CD4-positive, alpha-beta T cell (primary cell): ENCODE results near the gene HAPLN1. TPM values are rescaled to one million over a fixed set of nuclear protein-coding genes. Genes with fewer than 3 reads are reported as not detected.
"Not testable (repeated sequence)": the region's sequence is repeated elsewhere in the genome, so short reads cannot be mapped to it uniquely, and the experiment has no call there.

Experiments used
- ATAC-seq: fragments of 200-7000 bp; cut with Tn5 transposase; one replicate; pipeline ENCODE4 v1.10.0; 2022; ENCODE audit warnings: mild to moderate bottlenecking; ENCODE audit not compliant: poor library complexity
- CTCF ChIA-PET: fragments of 350-600 bp; sonication (Branson Sonifier 250); formaldehyde crosslinking; loops from one replicate; lab custom pipeline; 2021; ENCODE audit warnings: antibody characterized with exemption, inconsistent platforms; lab: Charles Lee
- POLR2A ChIA-PET: fragments of 350-600 bp; sonication (Branson Sonifier 250); formaldehyde crosslinking; loops from one replicate; lab custom pipeline; 2021; ENCODE audit warnings: antibody characterized with exemption, inconsistent platforms; lab: Charles Lee
- DNase-seq, 14 experiments: peaks; one replicate each; pipeline ENCODE4 v3.0.0-alpha.2; 2013 to 2020; ENCODE audit warnings: mixed read lengths in 2 of 14
- H3K27ac ChIP-seq, 2 donors: one replicate each; pipeline versions ENCODE4 v1.5.1 to v1.7.0; 2013; ENCODE audit warnings: low read length in 2 of 2, low read depth in 1 of 2, mild to moderate bottlenecking in 1 of 2
- H3K27me3 ChIP-seq, 2 experiments: 1 replicate in 1 of 2; 2 replicates in 1 of 2; pipeline versions ENCODE4 v1.6.1 to v1.7.0; 2013; ENCODE audit warnings: low read length in 2 of 2, control low read depth in 1 of 2, mild to moderate bottlenecking in 1 of 2, moderate library complexity in 1 of 2; ENCODE audit not compliant: insufficient read depth in 2 of 2, control insufficient read depth in 1 of 2
- H3K36me3 ChIP-seq: one replicate; pipeline ENCODE4 v1.6.1; 2013; ENCODE audit warnings: low read length, control low read depth; ENCODE audit not compliant: insufficient read depth
- H3K4me1 ChIP-seq: one replicate; pipeline ENCODE4 v1.6.1; 2013; ENCODE audit warnings: low read length, control low read depth; ENCODE audit not compliant: insufficient read depth
- H3K4me3 ChIP-seq: one replicate; pipeline ENCODE4 v1.5.1; 2013; ENCODE audit warnings: mild to moderate bottlenecking, low read length, moderate library complexity
- H3K9me3 ChIP-seq, 2 experiments: 1 replicate in 1 of 2; 2 replicates in 1 of 2; pipeline versions ENCODE4 v1.6.1 to v1.7.0; 2013; ENCODE audit warnings: low read length in 2 of 2, mild to moderate bottlenecking in 2 of 2, control low read depth in 1 of 2, moderate library complexity in 1 of 2; ENCODE audit not compliant: control insufficient read depth in 1 of 2, insufficient read depth in 1 of 2
- H3K27ac Mint-ChIP-seq: one replicate; pipeline ENCODE4 v1.8.0; 2020; ENCODE audit warnings: mixed read lengths
- H3K27me3 Mint-ChIP-seq: one replicate; pipeline ENCODE4 v1.8.0; 2021; ENCODE audit warnings: mixed read lengths
- H3K36me3 Mint-ChIP-seq: one replicate; pipeline ENCODE4 v1.8.0; 2021; ENCODE audit warnings: low read depth, mixed read lengths
- H3K4me1 Mint-ChIP-seq: one replicate; pipeline ENCODE4 v1.8.0; 2021; ENCODE audit warnings: low read depth, mixed read lengths
- H3K4me3 Mint-ChIP-seq: one replicate; pipeline ENCODE4 v1.8.0; 2020; ENCODE audit warnings: mild to moderate bottlenecking, mixed read lengths
- H3K9me3 Mint-ChIP-seq: one replicate; pipeline ENCODE4 v1.8.0; 2020; ENCODE audit warnings: mixed read lengths
- CTCF ChIP-seq: fragments of 200-600 bp; IDR thresholded peaks from one replicate; pipeline ENCODE4 v1.8.0; 2022; ENCODE audit warnings: antibody characterized with exemption, mild to moderate bottlenecking
- intact Hi-C, 2 experiments: fragments of 100-400 bp; cut with DNase I in 1 of 2; cut with micrococcal nuclease in 1 of 2; formaldehyde crosslinking; loops; one replicate each; pipeline versions ENCODE4 v1.15.1 to v1.9.0; 2023 to 2025; cut with DNase I, micrococcal nuclease
- total RNA-seq, 174 experiments: library from RNA in 2 of 174; stranded (reverse) in 2 of 174; gene quantifications; one replicate each; pipeline ENCODE4 v1.2.3 and lab custom pipeline; 2021 to 2026

The HAPLN1 gene
- total RNA-seq, 2 experiments from 2014 or later: not detected

GRCh38 chr5:83742089-83742488, 21.4 kb upstream of the HAPLN1 start:
- Histone ChIP-seq H3K27ac (no peak overlapping the region), H3K4me1 (no peaks in the 10 kb centered on the region), H3K9me3 (peaks cover 0 to 7% of the 10 kb centered on the region in 2 experiments), H3K4me3 (no peak overlapping the region), H3K27me3 (no peaks in the 10 kb centered on the region), H3K36me3 (no peaks in the 10 kb centered on the region)
- ChIA-PET POLR2A (no interaction called here), CTCF (no interaction called here)
- Mint-ChIP-seq H3K4me3 (no peak overlapping the region), H3K27me3 (peaks cover 13% of the 10 kb centered on the region), H3K36me3 (no peaks in the 10 kb centered on the region), H3K27ac (no peak overlapping the region), H3K4me1 (no peaks in the 10 kb centered on the region), H3K9me3 (no peaks in the 10 kb centered on the region)
- TF ChIP-seq CTCF: no peak
- ATAC-seq (no peak), DNase-seq (no peak)
- intact Hi-C loops: no loop called here

GRCh38 chr5:83741571-83741970, 20.9 kb upstream of the HAPLN1 start:
- ATAC-seq: no peak
- ChIA-PET CTCF (no interaction called here), POLR2A (no interaction called here)
- Histone ChIP-seq H3K4me1 (no peaks in the 10 kb centered on the region), H3K36me3 (no peaks in the 10 kb centered on the region), H3K27me3 (no peaks in the 10 kb centered on the region), H3K27ac (no peak overlapping the region), H3K9me3 (peaks cover 0 to 2% of the 10 kb centered on the region in 2 experiments), H3K4me3 (no peak overlapping the region)
- intact Hi-C loops: no loop called here
- TF ChIP-seq CTCF: no peak
- H3K4me1 Mint-ChIP-seq: no peaks in the 10 kb centered on the region
- H3K36me3 Mint-ChIP-seq: no peaks in the 10 kb centered on the region
- no peaks in the 10 kb centered on the region for H3K9me3 Mint-ChIP-seq
- H3K27ac Mint-ChIP-seq: no peak overlapping the region
- no peak for DNase-seq
- no peak overlapping the region for H3K4me3 Mint-ChIP-seq
- peaks cover 13% of the 10 kb centered on the region for H3K27me3 Mint-ChIP-seq

- DNase-seq (no peak), ATAC-seq (no peak)
- POLR2A ChIA-PET: no interaction called here
- Histone ChIP-seq H3K27ac (no peak overlapping the region), H3K9me3 (no peaks in the 10 kb centered on the region), H3K27me3 (no peaks in the 10 kb centered on the region), H3K36me3 (no peaks in the 10 kb centered on the region), H3K4me3 (no peak overlapping the region), H3K4me1 (no peaks in the 10 kb centered on the region)
- CTCF ChIA-PET: no interaction called here
- no peaks in the 10 kb centered on the region for H3K9me3 Mint-ChIP-seq
- peaks cover 13% of the 10 kb centered on the region for H3K27me3 Mint-ChIP-seq
- TF ChIP-seq CTCF: no peak
- no peaks in the 10 kb centered on the region for H3K36me3 Mint-ChIP-seq
- no peak overlapping the region for H3K4me3 Mint-ChIP-seq
- no peak overlapping the region for H3K27ac Mint-ChIP-seq
- intact Hi-C loops: no loop called here
- no peaks in the 10 kb centered on the region for H3K4me1 Mint-ChIP-seq
Measured at GRCh38 chr5:83740741-83741140, 20.1 kb upstream of the HAPLN1 start.

- intact Hi-C loops, H3K27me3 ChIP-seq, H3K9me3 ChIP-seq, H3K4me3 ChIP-seq, CTCF ChIA-PET, H3K4me1 ChIP-seq, H3K4me1 Mint-ChIP-seq, H3K27ac ChIP-seq, H3K36me3 Mint-ChIP-seq, H3K9me3 Mint-ChIP-seq, H3K27me3 Mint-ChIP-seq, POLR2A ChIA-PET, DNase-seq, ATAC-seq, H3K27ac Mint-ChIP-seq, H3K36me3 ChIP-seq, H3K4me3 Mint-ChIP-seq: not testable (repeated sequence)
Measured at GRCh38 chr5:83736169-83736568, 15.5 kb upstream of the HAPLN1 start.

GRCh38 chr5:83735058-83735457, 14.4 kb upstream of the HAPLN1 start:
- H3K4me3 Mint-ChIP-seq, intact Hi-C loops, H3K4me1 Mint-ChIP-seq, POLR2A ChIA-PET, ATAC-seq, H3K27me3 Mint-ChIP-seq, H3K36me3 ChIP-seq, H3K9me3 ChIP-seq, H3K27me3 ChIP-seq, DNase-seq, H3K27ac ChIP-seq, CTCF ChIA-PET, H3K9me3 Mint-ChIP-seq, H3K4me3 ChIP-seq, H3K36me3 Mint-ChIP-seq, H3K4me1 ChIP-seq, H3K27ac Mint-ChIP-seq: not testable (repeated sequence)
